ENCODE measurements around the gene ZNF248. TPM values are rescaled to one million over a fixed set of nuclear protein-coding genes. Genes with fewer than 3 reads are reported as not detected.

The ZNF248 gene
- total RNA-seq, 1 experiment from 2014 or later, result not detected

DNA sequence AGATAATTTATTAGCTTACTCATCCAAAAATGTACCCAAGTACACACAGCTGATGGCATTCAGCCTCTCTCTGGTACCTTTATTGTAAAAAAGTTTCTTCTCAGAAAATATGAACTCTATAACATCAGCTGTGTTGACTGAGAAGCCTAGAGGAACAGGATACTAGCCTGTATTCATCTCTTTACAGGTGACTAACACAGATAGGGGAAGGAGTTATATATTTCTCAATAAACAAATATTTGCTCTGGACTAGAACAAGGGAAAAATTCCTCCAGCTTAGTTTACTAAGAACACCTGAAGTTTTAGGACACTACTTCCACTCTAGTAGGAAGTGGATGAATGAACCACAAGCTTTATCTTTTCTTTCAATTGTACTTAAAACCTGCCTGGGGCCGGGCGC is 67.8 kb downstream of the ZNF248 start:
- Histone ChIP-seq H3K36me3 (replicated peaks; ENCODE audit: control insufficient read depth, insufficient read depth, low read length) (no peaks in the 10 kb centered on the region), H3K4me3 (ENCODE audit: insufficient read depth, low read depth, low read length) (no peak overlapping the region), H3K27me3 (ENCODE audit: control insufficient read depth, insufficient read depth, low read length) (no peaks in the 10 kb centered on the region)
- DNase-seq, result no peak

DNA sequence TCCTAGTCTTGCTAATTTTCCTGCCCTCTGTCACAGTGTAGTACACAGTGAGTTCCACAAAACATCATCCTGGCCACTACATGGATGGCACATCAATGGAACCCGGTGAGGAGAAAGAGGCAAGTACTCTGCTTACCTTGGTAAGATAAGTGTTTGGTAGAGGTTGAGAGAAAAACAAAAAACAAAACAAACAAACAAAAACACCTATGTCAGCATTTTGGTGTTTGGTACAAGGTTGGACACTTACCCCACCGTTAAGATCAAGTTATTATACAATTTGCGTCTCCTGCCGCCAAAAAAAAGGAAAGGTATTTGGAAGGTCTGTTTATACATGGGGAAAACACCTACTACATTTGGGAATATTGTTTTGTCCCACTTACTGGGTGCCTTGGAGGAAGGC is 72.7 kb downstream of the ZNF248 start:
- no peak for DNase-seq
- Histone ChIP-seq H3K4me3 (ENCODE audit: insufficient read depth, low read depth, low read length) (no peak overlapping the region), H3K36me3 (replicated peaks; ENCODE audit: control insufficient read depth, insufficient read depth, low read length) (no peaks in the 10 kb centered on the region), H3K27me3 (ENCODE audit: control insufficient read depth, insufficient read depth, low read length) (no peaks in the 10 kb centered on the region)

GRCh38 chr10:37780536-37780935 is 76.9 kb downstream of the ZNF248 start:
- no peaks in the 10 kb centered on the region for H3K27me3 ChIP-seq (ENCODE audit: control insufficient read depth, insufficient read depth, low read length)
- no peak overlapping the region for H3K4me3 ChIP-seq (ENCODE audit: insufficient read depth, low read depth, low read length)
- peak; percentile 13 for DNase-seq
- H3K36me3 ChIP-seq (replicated peaks; ENCODE audit: control insufficient read depth, insufficient read depth, low read length), result no peaks in the 10 kb centered on the region

DNA sequence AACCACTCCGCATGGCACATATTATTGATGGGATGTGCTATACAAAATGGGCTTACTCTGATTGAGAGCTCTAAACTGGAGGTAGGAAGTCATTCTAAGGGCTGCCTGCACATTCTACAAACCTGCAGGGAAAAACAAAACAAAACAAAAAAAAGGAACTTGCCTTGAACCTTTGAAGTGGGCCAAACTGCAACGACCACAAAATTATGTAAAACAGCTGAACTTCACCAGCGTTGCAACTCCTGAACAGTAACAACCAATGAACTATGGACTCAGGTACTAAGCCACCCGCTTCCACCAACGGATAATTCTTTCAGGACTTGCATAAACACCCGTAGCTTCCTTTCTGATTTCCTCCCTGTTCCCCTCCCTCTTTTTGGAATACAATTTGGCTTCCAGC is 80.4 kb downstream of the ZNF248 start:
- H3K27me3 ChIP-seq (ENCODE audit: control insufficient read depth, insufficient read depth, low read length), result no peaks in the 10 kb centered on the region
- DNase-seq, result no peak
- H3K4me3 ChIP-seq (ENCODE audit: insufficient read depth, low read depth, low read length), result no peak overlapping the region
- no peaks in the 10 kb centered on the region for H3K36me3 ChIP-seq (replicated peaks; ENCODE audit: control insufficient read depth, insufficient read depth, low read length)

DNA sequence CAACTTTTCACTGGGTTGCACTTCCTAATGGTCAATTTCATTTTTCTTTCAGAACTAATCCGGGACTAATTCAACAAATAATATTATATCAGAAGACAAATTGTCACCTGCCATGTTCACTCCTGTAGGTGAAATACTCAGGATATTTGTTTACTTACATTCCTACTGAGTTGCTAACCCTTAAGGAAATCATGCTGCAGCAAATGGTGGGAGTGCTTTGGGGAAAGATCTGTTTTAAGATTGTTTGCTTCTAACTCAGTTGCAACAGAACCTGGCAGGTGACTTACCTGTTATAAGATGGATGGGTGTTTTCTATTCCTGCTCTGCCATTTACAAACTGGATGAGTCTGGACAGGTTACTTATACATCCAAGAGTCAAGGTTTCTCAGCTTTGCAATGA is 81.8 kb downstream of the ZNF248 start:
- no peaks in the 10 kb centered on the region for H3K27me3 ChIP-seq (ENCODE audit: control insufficient read depth, insufficient read depth, low read length)
- H3K4me3 ChIP-seq (ENCODE audit: insufficient read depth, low read depth, low read length), result no peak overlapping the region
- no peaks in the 10 kb centered on the region for H3K36me3 ChIP-seq (replicated peaks; ENCODE audit: control insufficient read depth, insufficient read depth, low read length)
- no peak for DNase-seq

DNA sequence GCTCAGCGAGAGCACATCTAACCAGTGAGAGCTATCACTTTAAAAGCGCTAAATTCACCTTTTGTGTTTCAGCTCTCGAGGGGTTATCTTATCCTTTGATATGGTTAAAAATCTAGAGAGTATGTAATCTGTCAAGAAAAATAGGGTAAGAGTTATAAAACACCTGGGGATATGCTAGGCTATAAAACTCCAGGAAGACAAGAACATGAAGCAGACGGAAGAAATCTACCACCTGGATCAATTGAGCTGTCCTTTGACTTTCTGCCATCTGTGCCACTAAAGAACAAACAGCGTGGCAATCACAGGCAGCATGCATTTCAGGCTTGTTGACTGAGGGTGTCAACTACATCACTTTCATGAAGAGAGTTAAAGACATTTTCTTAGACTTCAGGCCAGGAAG is 83.1 kb downstream of the ZNF248 start:
- no peaks in the 10 kb centered on the region for H3K27me3 ChIP-seq (ENCODE audit: control insufficient read depth, insufficient read depth, low read length)
- no peaks in the 10 kb centered on the region for H3K36me3 ChIP-seq (replicated peaks; ENCODE audit: control insufficient read depth, insufficient read depth, low read length)
- no peak overlapping the region for H3K4me3 ChIP-seq (ENCODE audit: insufficient read depth, low read depth, low read length)
- no peak for DNase-seq

DNA sequence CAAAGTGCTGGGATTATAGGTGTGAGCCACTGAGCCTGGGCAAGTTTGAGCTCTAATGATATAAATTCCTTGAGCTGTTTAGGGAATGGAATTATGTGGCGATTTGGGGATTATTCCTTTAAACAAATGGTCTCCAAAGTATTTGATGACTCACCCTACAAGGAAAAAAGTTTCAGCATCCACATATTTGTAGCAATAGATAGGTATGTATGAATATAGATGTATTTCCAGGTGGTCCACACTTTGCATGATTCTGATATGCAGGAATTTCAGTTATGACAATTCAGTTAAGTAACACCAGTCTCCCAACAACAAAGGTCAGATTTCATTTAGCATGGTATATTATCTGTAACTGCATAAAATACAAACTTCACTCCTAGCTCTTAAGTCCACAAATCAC is 92.2 kb downstream of the ZNF248 start:
- no peak for DNase-seq
- no peak overlapping the region for H3K4me3 ChIP-seq (ENCODE audit: insufficient read depth, low read depth, low read length)
- no peaks in the 10 kb centered on the region for H3K36me3 ChIP-seq (replicated peaks; ENCODE audit: control insufficient read depth, insufficient read depth, low read length)
- H3K27me3 ChIP-seq (ENCODE audit: control insufficient read depth, insufficient read depth, low read length), result no peaks in the 10 kb centered on the region

GRCh38 chr10:37763132-37763531 is 94.3 kb downstream of the ZNF248 start:
- H3K36me3 ChIP-seq (replicated peaks; ENCODE audit: control insufficient read depth, insufficient read depth, low read length), result no peaks in the 10 kb centered on the region

DNA sequence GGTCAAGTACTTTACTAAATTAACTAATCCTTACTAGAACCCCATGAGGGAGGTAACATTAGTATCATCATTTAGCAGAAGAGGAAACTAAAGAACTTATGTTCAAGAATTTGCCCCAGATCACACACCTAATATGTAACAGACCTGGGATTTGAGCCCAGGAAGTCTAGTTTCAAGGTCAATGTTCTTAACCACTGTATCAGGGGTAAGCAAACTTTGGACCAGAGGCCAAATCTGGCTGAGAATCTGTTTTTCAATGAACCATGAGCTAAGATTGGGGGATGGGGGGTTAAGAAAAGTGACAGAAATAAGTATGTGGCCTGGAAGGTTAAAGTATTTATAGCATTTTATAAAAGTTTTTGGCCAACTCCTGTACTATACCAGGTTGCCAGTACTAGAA is 95.1 kb downstream of the ZNF248 start:
- no peak overlapping the region for H3K4me3 ChIP-seq (ENCODE audit: insufficient read depth, low read depth, low read length)
- no peaks in the 10 kb centered on the region for H3K27me3 ChIP-seq (ENCODE audit: control insufficient read depth, insufficient read depth, low read length)
- no peak for DNase-seq
- no peaks in the 10 kb centered on the region for H3K36me3 ChIP-seq (replicated peaks; ENCODE audit: control insufficient read depth, insufficient read depth, low read length)

More at GRCh38 chr10:37763132-37763531, 94.3 kb downstream of the ZNF248 start:
- no peak for DNase-seq
- no peak overlapping the region for H3K4me3 ChIP-seq (ENCODE audit: insufficient read depth, low read depth, low read length)
- H3K27me3 ChIP-seq (ENCODE audit: control insufficient read depth, insufficient read depth, low read length), result no peaks in the 10 kb centered on the region

DNA sequence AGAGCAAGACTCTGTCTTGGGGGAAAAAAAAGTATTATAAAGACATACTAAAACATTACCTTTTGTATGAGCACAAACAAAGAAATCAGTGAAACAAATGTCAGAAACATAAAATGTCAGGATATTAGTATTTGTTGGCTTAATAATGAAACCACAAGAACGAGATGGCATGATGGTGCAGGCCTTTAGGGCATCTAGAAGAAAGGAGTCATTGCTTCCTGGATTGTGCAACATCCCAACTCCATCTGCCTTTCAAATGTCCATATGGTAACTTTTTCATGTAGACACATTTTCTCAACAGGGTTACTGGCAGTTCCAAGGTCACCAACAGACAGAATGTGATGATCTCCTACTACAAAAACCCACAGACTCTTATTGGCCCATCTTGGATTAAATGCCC is 96.6 kb downstream of the ZNF248 start:
- H3K4me3 ChIP-seq (ENCODE audit: insufficient read depth, low read depth, low read length), result no peak overlapping the region
- H3K27me3 ChIP-seq (ENCODE audit: control insufficient read depth, insufficient read depth, low read length), result no peaks in the 10 kb centered on the region
- DNase-seq, result no peak
- H3K36me3 ChIP-seq (replicated peaks; ENCODE audit: control insufficient read depth, insufficient read depth, low read length), result no peaks in the 10 kb centered on the region

DNA sequence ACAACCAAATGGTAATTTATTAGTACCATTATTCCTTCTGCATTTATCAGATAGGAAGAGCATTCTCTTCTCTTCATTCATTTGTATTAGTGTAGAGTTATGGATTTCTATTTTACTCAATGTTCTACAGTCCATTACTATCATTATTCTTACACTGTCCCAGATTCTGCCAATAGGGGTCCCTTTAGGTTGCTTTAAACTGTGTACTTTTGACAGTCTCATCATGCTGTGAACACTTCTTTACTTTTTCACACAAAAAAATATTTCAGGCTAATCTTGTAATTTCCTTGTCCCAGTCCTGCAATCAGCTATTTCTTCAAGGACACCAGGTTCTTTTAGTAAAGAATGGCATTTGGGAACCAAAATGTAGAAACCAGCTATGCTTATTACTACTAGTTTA is 99.3 kb downstream of the ZNF248 start:
- Histone ChIP-seq H3K27me3 (ENCODE audit: control insufficient read depth, insufficient read depth, low read length) (no peaks in the 10 kb centered on the region), H3K4me3 (ENCODE audit: insufficient read depth, low read depth, low read length) (no peak overlapping the region), H3K36me3 (replicated peaks; ENCODE audit: control insufficient read depth, insufficient read depth, low read length) (no peaks in the 10 kb centered on the region)
- no peak for DNase-seq

DNA sequence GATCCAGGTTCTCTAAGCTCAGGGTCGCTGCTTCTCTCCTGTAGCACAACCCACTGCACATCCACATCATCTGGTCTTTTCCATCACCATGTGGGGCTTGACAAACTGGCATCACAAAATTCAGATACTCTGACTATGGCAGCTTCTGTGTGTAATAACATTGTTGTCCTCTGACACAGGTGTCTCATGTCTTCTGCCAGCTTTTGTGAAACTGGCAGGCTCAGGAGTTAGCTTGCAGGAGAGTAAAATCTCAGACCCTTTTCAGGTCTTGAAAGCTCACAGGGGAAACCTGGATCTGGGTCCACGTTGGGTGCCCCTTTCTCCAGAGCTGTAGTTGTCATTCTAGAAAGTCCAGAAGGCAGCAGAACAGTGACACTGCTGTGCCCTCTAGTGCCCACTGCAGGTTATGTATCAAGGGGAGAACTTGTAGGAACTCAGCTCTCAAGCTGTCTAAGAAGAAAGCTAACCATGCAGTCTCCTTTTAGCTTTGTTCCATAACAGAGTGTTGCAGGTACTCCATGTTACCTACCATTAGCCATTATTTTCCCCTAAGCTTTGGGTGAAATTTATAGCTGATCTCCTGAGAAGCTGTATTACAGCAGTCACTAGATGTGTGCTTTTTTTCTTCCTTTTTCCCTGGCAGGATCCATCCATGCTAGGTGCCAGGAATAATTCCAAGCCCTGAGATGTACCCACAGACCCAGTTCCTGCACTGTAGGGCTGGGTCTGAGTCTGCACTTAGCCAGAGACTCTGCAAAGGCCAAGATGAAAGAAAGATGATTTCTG is 102.7 kb downstream of the ZNF248 start:
- H3K4me3 ChIP-seq (ENCODE audit: insufficient read depth, low read depth, low read length), result no peak overlapping the region
- DNase-seq, result peak; percentile 8
- no peaks in the 10 kb centered on the region for H3K36me3 ChIP-seq (replicated peaks; ENCODE audit: control insufficient read depth, insufficient read depth, low read length)
- H3K27me3 ChIP-seq (ENCODE audit: control insufficient read depth, insufficient read depth, low read length), result no peaks in the 10 kb centered on the region

DNA sequence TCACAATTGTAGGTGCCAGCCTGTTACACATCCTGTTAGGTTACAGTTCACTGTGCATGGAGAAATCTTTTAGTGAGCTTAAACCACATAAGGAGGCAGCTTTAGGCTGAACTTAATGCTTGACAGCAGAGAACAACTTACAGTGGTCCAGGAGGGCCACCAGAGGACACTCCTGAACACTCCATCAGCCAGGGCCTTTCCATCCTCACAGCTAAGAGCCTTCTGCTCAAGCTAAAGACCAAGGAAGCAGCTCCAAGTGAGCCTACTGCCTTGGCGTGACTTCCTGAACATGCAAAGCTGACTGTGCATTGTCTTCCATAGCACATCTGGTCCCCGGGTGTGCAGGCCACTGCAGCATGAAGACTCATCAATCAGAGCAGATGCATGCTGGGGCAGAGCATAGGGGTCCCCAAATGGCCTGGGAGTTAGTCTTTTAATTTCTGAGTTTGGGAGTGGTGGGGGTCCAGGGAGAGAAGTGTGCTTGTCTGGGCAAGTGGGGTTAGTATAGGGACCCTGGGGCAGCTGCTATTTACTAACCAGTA is 105.0 kb downstream of the ZNF248 start:
- Histone ChIP-seq H3K4me3 (ENCODE audit: insufficient read depth, low read depth, low read length) (no peak overlapping the region), H3K27me3 (ENCODE audit: control insufficient read depth, insufficient read depth, low read length) (no peaks in the 10 kb centered on the region), H3K36me3 (replicated peaks; ENCODE audit: control insufficient read depth, insufficient read depth, low read length) (no peaks in the 10 kb centered on the region)
- no peak for DNase-seq

DNA sequence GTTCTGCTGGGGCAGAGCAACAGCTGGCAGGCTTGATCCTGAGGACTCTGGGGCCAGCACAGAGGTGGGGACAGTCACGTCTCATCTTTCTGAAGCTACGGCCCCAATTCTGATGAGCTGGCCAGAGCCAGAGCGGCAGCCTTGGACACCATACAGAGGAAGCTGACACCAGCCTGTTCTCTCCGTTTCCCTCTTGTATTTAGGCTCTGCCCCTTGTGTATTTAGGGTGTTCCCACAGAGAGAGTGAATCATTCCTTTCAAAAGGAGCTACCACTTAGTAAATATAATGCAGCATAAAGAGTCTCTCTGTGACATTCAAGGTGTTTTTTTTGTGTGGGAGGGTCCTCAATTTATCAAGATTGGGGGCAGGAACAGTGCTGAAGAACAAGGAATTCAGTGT is 109.2 kb downstream of the ZNF248 start:
- no peaks in the 10 kb centered on the region for H3K36me3 ChIP-seq (replicated peaks; ENCODE audit: control insufficient read depth, insufficient read depth, low read length)
- no peak overlapping the region for H3K4me3 ChIP-seq (ENCODE audit: insufficient read depth, low read depth, low read length)
- DNase-seq, result no peak
- no peaks in the 10 kb centered on the region for H3K27me3 ChIP-seq (ENCODE audit: control insufficient read depth, insufficient read depth, low read length)

DNA sequence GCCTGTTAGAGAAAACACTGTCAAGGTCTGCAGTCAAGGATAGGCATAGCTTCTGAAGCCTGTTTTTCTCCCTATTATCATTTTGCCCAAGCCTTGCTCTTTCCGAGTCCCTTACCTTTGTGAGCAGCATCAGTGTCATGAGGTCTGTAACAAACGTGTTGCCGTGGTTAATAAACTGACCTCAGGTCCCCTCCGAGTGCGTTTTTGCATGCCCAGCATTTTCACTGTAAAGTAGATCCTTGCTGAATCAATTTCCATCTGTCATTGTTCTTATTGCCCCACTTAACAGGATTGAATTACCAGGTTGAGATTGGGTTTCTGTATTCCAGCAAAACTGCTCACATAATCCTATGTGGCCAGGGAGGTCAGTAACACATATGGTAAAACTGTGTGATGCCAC is 110.3 kb downstream of the ZNF248 start:
- H3K27me3 ChIP-seq (ENCODE audit: control insufficient read depth, insufficient read depth, low read length), result no peaks in the 10 kb centered on the region
- no peak overlapping the region for H3K4me3 ChIP-seq (ENCODE audit: insufficient read depth, low read depth, low read length)
- no peak for DNase-seq
- no peaks in the 10 kb centered on the region for H3K36me3 ChIP-seq (replicated peaks; ENCODE audit: control insufficient read depth, insufficient read depth, low read length)
